Stimulated activated CD4-positive, alpha-beta T cell treated with anti-CD3 and anti-CD28 coated beads, Interleukin-15, amount 100 ng/mL, for 48 hours (primary cell): ENCODE results near the gene EFL1.

Source experiments
- DNase-seq, 2 donors: peaks; one replicate each; pipeline ENCODE4 v3.0.0-alpha.2; 2020; ENCODE audit warnings: low read depth in 2 of 2

EFL1 gene

DNA sequence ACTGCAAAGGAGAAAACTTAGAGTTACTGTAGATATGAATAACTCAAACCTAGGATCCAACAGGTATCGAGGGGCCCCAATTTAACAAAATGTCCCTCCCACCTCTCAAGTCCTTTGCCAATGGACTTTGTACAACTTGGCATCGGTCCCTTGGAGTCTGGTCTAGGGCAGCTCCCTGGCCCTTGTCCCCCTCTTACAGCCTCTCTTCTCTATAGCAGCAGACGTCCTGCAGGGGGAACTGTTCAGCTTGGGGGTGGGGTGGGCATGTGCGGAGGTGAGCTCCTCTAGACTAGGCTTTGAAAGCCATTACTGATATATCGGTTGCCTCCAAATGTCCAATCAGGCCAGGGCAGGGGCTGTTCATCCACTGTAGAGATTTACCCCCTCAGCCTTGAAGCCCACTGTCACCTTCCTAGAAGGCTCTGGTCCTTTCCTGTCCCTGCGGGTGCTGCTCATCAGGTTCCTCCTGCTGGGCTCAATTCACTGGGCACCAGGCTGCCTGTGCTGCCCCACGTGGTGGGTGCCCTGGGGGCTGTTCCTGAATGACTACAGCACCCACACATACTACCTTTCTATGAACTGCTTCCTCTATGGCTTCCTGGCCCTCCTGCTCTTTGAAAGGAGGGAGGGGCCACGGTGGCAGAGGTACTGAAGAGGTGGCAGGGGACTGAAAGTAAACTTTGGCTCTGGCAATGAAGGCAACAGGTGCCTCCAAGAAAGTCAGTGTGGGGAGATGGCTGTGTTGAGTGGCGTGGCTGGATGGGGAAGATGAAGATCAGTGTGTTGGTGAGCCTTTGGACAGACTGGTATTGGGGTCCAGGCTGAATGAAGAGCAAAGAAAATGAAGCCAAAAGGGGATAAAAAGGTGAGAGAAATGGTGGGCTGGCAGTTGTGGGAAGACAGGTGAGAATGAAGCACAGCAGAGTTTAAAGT, 137.9 kb downstream of the EFL1 start:
- DNase-seq = no peak

DNA sequence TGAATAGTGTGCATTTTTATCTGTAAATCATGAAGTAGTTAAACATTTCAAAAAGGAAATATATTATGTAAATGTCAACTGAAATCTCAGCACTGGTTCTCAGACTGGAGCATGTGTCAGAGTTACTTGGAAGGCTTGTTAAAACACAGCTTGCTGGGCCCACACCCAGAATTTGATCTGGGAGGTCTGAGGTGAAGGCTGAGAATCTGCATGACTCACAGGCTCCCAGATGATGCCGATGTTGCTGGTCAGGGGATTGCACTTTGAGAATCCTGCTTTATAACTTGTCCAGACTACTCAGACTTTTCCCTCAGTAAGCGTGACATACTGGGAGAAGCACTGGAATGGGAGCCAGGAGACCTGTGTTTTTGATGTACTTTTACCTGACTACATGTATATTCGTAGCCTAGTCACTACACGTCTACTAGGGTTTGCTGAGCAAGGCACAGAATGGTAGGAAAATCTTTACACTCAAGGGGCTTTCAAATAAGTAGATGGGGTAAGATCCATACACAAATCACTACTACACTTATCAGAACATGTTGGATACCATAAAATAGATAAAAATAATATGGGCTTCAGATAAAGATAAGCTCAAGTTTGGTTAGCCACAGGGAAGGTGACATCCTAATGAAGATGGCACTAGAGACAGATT, 139.7 kb downstream of the EFL1 start:
- no peak for DNase-seq

DNA sequence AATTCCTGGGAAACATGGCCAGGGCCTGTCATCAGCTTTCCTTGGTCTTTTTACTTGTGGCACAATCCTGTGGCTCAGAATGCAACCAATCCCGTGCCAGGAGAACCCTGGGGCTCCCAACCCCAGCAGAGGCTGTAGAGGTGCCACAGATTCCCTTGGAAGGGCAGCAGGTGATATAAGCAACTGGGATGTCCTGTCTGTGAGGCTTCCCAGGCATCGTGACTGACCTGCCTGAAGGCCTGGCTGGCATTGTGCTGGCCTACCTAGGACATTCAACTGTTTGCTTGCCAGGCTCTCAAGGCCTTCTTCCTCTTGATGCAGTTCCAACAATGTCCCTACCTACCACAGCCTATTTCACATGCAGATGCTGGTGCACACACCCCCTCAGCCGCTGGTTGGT, 144.5 kb downstream of the EFL1 start:
- no peak for DNase-seq

DNA sequence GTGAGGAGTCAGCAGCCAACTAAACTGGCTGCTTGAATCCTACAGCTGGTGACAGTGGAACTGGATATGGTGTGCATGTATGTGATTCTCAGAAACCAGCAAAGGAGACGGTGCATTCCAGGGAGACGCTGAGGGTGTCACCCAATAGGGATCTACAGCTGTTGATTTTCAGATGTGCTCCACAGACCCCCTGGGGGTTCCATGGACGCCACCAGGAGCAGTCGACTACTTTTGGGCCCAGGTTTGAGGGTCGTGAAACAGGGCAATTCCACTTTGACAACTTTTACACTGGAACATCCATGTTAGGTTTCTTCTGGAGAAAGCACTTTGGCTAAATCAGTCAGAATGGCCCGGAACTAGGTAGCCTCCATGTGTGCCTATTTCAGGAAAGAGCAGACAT, 145.2 kb downstream of the EFL1 start:
- DNase-seq = no peak

DNA sequence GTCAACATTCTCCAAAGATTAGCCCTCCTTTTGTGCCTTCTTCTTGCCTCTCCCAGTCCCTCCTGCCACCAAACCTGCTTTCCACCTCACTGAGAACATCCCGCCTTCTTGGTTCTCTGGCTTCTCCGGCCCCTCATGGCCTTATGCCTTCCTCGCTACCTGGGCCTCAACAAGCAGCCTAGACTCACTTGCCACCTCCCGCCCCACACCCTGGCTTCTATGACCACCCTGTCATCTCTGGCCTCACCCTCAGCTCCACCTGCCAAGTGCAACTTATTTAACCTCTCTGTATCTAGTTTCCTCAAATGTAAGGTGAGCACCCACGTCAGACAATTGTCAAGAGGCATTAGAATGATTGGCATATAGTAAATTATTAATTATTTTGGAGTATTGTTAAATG, 147.9 kb downstream of the EFL1 start:
- DNase-seq = no peak

DNA sequence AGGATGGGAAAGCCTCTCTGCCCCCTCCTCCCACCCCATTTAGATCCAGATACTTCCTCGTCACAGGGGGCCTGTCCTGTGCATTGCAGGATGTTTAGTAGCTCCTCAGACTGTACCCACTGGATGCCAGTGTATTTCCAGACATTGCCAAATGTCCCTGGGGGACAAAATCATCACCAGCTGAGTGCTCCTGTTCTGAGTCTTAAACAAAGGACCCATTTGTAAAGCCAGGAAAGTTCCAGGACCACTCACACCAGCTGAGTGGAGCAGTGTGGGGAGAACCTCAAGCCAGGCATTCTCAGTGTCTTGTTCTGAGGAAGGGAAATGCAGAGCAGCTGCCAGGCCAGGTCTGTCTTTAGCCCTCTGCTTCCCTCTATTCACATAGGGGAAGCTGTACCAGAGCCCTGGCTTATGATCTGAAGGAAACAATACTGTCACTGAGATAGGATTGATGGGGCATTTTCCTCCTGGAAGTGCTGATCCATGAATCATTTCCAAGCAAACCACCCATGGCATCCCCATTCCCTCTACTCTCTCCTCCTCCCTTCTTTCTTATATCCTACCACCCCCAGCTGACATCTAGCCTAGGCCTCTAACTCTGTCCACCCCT, 149.3 kb downstream of the EFL1 start:
- no peak for DNase-seq

DNA sequence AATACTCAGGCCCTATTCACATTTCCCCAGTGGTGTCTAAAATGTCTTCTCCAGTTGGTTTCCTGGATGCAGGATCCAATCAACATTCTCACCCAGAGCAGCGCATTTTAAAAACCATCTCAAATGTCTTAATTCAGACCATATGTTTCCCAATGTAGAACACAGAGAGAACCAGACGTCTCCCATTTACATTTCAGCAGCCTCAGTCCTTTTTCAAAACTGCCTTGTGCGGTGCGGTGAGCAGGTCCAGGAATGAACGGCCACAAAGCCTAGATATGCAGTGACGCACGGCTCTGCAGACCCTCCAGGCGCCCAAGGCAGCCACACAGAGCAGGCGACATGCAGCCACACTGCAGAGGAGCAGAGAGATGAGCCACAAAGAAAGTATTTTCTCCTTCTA, 150.6 kb downstream of the EFL1 start:
- no peak for DNase-seq

DNA sequence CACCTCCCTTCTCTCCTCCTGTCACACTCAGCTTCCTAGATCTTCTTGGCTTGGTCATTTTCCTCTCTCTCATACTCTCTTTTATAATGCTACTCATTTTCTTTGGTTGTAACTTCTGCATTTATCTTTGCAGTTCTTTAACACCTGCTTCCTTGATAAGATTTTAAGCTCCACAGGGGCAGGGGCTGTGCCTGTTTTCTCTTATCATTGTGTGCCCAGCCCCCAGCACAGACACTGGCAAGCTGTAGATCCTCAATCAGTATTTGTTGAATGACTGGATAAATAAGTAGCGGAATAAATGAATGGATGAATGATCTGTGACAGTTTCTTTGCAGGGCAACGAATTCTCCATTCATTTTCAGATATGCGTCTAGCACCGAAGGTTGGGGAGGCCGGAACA, 152.4 kb downstream of the EFL1 start:
- DNase-seq = no peak

DNA sequence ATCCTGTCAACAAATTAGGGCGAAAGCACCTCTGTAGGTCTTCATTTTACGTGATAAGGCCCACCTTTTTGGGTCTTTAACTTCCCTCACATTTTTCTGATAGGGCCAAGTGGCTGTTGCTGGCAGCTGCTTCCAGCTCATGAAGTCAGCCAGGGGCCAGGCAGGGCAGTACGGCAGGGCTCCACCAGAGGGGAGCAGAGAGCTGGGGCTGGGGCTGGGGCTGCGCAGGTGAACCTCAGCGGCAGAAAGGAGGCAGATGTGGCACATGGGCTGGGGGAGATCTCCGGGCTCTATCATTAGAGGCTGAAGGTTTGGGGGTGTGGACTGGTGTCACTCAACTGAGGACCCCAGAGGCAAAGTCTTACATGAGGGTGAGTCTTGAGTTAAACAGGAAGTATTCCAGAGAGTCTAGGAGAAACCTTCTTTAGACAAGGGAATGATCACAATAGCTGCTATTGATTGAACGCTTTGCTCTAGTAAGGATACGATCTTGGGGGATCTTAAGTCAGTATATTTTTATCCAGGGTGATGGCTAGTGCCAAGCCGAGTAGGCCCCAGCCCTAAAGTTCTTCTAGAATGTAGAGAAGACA, 153.9 kb downstream of the EFL1 start:
- DNase-seq = peak; percentile 45 to 64

DNA sequence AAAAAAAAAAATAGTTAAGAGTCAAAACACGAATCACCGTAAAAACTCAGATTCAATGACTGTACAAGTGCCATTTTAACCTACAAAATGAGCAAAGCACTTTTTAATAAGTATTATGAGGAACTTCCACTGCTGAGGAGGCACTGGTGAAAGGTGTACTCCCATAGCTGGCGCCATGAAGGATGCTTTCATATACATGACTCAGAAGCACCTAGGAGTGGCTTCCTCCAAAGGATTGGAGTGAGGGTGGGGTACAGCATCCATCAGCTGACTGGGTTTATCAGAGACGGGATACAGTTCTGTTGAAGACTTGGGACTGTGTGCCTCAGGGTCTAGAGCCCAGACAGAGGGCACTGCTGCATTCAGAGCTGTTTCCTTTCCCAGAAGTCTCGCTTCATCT, 155.9 kb downstream of the EFL1 start:
- DNase-seq = no peak

DNA sequence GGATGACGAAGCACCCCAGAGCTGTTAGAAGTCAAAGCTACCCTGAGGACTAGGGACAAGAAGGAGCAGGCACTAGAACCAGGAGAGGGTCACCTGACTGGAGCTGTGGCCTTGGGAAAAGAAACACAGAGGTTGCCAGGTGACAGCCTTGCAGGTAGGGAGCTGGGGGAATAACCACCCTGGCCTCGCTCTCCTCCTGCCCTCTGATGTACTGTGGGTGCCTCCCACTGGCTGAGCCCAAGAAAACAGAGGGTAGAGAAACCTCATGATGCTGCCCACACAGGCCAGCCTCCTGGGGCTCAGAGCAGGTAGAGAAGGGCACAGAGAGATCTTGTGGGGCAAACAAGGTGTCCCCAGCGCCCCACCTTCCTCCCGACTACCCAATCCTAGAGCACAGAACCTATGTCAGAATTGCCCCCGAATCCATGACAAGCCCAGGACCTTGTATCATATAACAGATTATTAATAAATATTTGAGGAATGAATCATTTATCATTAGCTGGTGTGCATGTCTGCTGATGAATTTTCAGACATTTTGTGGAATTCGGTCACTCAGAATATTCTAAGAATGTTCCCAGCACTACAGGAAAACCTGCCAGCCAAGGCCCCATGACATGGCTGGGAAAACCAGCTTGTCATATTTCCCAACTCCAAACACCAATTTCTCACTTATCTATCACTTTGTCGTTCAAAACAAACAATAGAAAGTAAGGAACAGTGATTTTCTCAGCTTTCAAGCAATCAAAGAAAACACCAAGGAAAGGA, 156.9 kb downstream of the EFL1 start:
- no peak for DNase-seq

DNA sequence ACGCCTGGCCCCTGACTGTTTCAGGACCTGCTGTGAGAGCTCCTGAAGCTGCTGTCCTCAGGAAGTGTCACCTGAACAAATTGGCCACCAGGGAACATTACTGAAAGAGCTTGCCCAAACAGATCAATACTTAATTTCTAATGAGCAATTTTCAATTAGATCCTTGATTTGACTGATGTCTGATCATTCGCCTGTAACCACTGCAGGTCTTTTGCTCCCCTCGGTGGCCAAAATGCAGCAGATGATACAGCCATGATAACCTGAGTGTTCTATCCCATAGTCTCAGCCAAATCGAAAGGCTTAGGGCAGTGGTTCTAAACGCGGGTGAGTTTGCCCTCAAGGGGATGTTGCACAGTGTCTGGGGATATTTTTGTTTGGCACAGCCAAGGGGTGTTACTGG, 159.1 kb downstream of the EFL1 start:
- no peak for DNase-seq

DNA sequence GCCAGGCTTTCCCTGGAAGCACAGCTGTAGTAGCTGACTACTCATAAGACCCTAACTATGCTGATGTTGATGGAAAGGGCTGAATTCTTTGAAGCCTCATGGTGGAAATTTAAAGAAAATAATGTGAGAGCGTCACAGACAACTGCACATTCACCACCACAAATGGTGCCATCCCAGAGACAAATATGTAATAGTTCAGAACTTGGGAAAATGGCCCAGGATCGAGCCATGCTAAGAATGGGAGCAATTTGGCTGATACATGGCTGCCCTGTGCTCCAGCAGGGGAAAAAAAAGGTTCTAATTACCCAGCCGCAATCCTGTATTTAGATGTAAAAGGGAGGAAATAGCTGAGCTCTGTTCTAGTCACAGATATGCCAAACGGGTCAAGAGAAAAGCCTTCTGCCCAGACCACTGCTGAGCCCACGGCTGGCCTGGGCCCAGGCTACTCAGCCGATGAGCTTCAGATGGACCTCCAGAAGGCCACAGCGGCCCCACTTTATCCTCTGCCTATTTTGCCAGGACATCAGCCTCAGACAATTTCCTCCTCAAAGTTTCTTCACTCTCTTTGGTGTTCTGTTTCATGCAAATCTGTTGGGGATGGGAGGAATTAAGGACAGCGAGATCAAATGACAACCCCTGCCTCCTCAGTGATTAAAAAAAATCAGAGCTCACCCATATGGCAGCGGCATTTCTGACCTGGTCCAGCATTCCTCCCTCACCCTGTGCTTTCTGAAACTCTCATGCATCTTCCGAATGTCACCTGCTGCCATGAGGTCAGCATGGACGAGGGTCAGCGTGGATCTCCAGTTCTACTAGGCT, 162.2 kb downstream of the EFL1 start:
- no peak for DNase-seq

DNA sequence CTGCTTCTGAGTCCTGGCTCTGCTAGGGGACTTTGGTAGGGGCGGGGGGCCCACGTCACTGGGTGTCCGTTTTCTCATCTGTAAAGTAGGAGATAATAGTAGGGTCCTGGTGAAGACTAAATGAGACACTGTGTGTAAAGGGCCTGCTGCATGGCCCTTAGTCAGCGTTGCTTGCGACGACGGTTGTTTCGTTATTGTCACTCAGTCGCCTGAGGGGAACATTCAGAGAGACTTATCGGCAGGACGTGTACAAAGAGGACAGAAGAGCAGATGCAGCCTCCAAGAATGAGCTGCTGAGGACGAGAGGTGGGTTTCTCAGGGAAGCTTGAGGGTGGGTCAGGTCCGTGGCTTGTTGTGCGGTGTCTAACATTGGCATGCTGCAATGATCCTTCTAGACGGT, 163.9 kb downstream of the EFL1 start:
- DNase-seq = no peak

DNA sequence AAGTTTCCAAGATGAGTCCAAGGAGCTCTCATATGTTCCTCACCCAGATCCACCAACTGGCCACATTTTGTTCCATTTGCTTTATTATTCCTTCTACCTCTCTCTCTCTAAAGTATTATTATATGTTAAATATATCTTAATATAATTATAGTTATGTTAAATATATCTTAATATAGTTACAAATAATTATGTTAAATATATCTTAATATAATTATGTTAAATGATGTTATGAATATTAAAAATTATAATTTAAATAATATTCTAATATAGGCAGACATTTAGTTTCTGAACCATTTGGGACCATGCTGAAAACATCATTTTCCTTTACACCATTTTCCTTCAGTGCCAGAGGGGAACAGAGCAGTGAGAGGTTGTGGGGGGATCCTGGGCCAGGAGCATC, 166.7 kb downstream of the EFL1 start:
- DNase-seq = no peak

DNA sequence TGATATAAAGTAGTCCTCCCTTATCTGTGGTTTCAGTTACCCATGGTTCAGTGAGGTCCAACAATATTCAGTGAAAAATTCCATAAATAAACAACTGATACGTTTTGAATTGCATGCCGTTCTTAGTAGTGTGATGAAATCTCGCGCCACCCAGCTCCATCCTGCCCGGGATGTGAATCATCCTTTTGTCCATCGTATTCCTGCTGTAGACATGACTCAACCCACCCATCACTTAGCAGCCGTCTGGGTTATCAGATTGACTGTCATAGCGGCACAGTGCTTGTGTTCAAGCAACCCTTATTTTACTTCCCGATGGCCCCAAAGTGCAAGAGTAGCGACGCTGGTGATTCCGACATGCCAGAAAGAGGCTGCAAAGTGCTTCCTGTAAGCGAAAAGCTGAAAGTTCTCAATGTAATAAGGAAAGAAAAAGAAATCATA, 168.7 kb downstream of the EFL1 start:
- DNase-seq = no peak

DNA sequence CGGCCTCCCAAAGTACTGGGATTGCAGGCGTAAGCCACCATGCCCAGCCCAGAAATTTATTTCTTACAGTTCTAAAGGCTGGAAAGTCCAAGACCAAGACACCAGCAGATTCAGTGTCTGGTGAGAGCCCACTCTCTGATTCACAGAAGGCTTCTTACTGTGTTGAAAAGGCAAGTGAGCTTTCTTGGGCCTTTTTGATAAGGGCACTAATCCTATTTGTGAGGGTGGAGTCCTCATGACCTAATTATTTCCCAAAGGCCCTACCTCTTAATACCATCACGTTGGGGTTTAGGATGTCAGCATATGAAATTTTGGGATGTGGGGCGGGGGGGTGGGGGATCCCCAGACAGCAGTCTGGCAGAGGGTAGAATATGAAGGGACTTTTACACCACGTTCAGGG, 169.2 kb downstream of the EFL1 start:
- no peak for DNase-seq

DNA sequence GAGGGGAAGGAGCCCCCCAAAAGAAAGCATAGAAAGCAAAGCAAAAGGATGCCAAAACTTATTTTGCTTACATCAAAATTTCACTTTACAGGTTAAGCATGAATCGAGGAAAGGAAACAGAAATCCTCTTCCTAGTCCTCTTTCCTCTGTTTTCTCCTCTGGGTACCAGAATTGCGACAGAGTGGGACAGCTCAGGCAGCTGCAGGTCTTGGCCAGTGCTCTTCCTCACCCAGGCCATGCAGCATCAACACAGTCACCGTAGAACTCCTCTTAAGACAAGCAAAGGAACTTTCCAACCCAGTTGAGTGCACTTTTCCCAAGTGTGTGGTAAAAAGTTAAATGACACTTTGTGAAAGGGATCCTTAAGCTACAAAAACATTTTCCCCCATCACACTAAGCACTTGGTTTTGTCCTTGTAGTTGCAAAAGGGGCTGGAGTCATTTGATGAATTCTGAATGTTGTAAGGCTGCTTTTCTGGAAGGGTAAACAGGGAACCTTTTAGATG, 170.8 kb downstream of the EFL1 start:
- DNase-seq = no peak

DNA sequence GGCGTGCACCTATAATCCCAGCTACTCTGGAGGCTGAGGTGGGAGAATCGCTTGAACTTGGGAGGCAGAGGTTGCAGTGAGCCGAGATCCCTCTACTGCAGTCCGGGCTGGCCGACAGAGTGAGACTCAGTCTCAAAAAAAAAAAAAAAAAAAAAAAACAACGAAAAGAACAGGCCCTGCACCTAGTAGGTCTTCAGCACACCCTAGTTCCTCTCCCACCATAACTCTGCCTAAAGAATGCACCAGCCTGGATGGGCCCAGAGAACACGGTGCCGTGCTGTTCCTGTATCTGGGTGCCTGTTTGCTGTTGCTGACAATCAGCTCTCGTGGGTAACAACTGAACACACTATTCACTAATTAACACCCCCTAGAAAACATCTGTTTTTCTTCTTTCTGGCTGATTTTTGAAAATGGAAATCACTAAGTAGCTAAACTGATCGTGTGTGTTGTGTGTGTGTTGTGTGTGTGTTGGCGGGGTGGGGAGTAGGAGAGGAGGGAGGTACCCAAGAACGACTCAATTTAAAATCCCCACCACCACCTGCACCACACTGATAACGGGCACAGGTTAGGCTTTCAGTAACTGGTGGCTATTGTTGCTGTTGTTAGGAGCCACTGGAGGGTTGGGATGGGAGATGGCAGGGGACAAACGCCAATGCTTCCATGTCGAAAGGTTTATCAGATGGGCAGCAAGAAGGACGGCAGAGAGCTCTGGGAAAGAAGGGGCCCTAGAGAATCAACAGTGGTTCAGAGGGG, 176.1 kb downstream of the EFL1 start:
- no peak for DNase-seq
